ENCODE results near the gene FBRSL1.

DNA sequence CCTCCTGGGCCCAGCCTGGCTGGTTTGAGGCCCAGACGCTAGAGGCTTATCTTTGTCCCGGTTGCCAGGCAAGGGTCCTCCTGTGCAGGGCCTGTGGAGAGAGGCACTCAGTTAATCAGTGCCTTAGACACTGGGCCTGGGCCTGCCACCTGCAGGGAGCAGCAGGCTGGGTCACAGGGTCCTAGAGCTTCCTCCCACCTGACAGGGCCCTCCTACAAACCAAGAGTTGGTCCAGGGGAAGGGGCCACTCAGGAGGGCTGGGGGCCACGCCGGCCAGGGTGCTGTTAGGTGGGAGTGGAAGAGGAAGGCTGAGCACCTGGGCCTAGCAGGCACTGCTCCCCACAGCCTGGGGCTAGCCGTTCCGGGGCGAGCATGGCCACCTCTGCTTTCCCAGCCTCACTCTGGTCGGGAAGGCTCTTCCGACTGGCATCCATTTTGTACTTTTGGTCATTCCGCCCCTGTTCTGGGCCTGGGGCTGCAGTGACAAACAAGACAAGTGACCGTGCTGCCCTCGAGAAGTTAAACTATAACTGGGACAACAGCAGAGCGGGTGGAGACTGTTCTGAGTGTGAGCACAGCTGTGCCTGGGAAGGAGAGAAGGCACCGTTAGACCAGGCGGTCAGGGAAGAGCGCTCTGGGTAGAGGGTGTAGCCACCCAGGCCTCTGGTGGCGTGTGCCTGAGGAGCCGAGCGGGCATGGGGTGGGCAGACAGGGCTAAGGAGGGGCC lies 27.2 kb downstream of the FBRSL1 start:
- no peak for TF ChIP-seq REST (IDR thresholded peaks at IDR 0.05; ENCODE audit: insufficient read depth in 1 of 2, low read depth in 2 of 2, low read length in 2 of 2)
- TF ChIP-seq POLR2AphosphoS5 (IDR thresholded peaks at IDR 0.05; ENCODE audit: low read depth, low read length), result no peak
- no peak for TF ChIP-seq TAF1 (IDR thresholded peaks at IDR 0.05; ENCODE audit: borderline replicate concordance, insufficient read depth, low read length)

Data from PFSK-1 (cell line).